GM12878 (cell line): ENCODE data around the gene CACNG4. TPM values are rescaled to one million over a fixed set of nuclear protein-coding genes. Genes with fewer than 3 reads are reported as not detected.

Source experiments
- ATAC-seq: fragments of 200-7000 bp; cut with Tn5 transposase; 3 replicates; pipeline ENCODE4 v1.9.1; 2020; ENCODE audit warnings: mild to moderate bottlenecking, moderate library complexity
- BruUV-seq: library from RNA; stranded (reverse); fragments of 400-500 nt; replicated peaks from 2 replicates; lab custom pipeline; 2021; lab: Mats Ljungman, UMichigan
- CTCF ChIA-PET: fragments of 300-600 bp; sonication (Branson Sonifier 250); formaldehyde crosslinking; extraction: SDS; loops from one replicate; lab custom pipeline; 2021; ENCODE audit warnings: inconsistent platforms; lab: Yijun Ruan, JAX
- POLR2A ChIA-PET: fragments of 350-600 bp; formaldehyde crosslinking; extraction: SDS; loops from one replicate; lab custom pipeline; 2021; ENCODE audit warnings: inconsistent platforms; lab: Charles Lee
- RAD21 ChIA-PET: fragments of 300-600 bp; sonication (Branson Sonifier 250); formaldehyde crosslinking; loops from one replicate; lab custom pipeline; 2023; ENCODE audit warnings: antibody characterized with exemption; ENCODE audit not compliant: unreplicated experiment; lab: Charles Lee
- SMC1A ChIA-PET: fragments of 300-600 bp; sonication (Branson Sonifier 250); formaldehyde crosslinking; loops from one replicate; lab custom pipeline; 2023; ENCODE audit not compliant: unreplicated experiment, uncharacterized antibody; lab: Charles Lee
- DNase-seq: peaks from one replicate; pipeline ENCODE4 v3.0.0-alpha.2; 2011; ENCODE audit warnings: low read depth, low spot score
- FAIRE-seq: peaks from 3 replicates; lab custom pipeline; 2011; peaks lifted over from hg19 to GRCh38; lab: Jason Lieb, UNC
- H2AFZ ChIP-seq: 2 replicates; pipeline ENCODE4 v1.6.0; 2011; ENCODE audit warnings: low read depth, low read length, control low read depth; ENCODE audit not compliant: control insufficient read depth
- H3K27ac ChIP-seq: 2 replicates; pipeline ENCODE4 v1.5.1; 2011; ENCODE audit warnings: control low read depth; ENCODE audit not compliant: control insufficient read depth, insufficient read depth
- H3K27me3 ChIP-seq, 2 experiments: replicated peaks in 1 of 2; 2 replicates each; pipeline versions ENCODE4 v1.6.0 to v1.6.1; 2011; ENCODE audit warnings: low read length in 1 of 2; ENCODE audit not compliant: control insufficient read depth in 2 of 2, insufficient read depth in 2 of 2
- H3K36me3 ChIP-seq, 2 experiments: 2 replicates each; pipeline ENCODE4 v1.5.1; 2011; ENCODE audit warnings: low read length in 1 of 2; ENCODE audit not compliant: control insufficient read depth in 2 of 2, insufficient read depth in 2 of 2
- H3K4me1 ChIP-seq: 2 replicates; pipeline ENCODE4 v1.6.1; 2011; ENCODE audit warnings: mild to moderate bottlenecking, low read length, moderate library complexity, mixed read lengths; ENCODE audit not compliant: control insufficient read depth, insufficient read depth
- H3K4me2 ChIP-seq: 2 replicates; pipeline ENCODE4 v1.6.0; 2011; ENCODE audit warnings: control low read depth; ENCODE audit not compliant: control insufficient read depth, insufficient read depth
- H3K4me3 ChIP-seq: fragments of 200-600 bp; sonication (generic); 2 replicates; pipeline ENCODE4 v1.5.1; 2016
- H3K79me2 ChIP-seq: 2 replicates; pipeline ENCODE4 v1.6.0; 2011; ENCODE audit warnings: low read length; ENCODE audit not compliant: control insufficient read depth, insufficient read depth
- H3K9ac ChIP-seq: 2 replicates; pipeline ENCODE4 v1.8.0; 2011; ENCODE audit warnings: low read length, control low read depth, mixed read lengths; ENCODE audit not compliant: control insufficient read depth, insufficient read depth
- H3K9me3 ChIP-seq: replicated peaks from 3 replicates; pipeline ENCODE4 v1.5.1; 2011; ENCODE audit warnings: mild to moderate bottlenecking, low read length; ENCODE audit not compliant: control insufficient read depth, insufficient read depth
- H4K20me1 ChIP-seq: 2 replicates; pipeline ENCODE4 v1.6.0; 2011; ENCODE audit not compliant: control insufficient read depth, insufficient read depth
- ASH2L ChIP-seq: fragments of 300-600, 200-600 bp; sonication (generic); IDR thresholded peaks from 2 replicates; pipeline ENCODE4 v1.6.1; 2017; ENCODE audit warnings: low read depth, mild to moderate bottlenecking, borderline replicate concordance
- ATF2 ChIP-seq: IDR thresholded peaks from 2 replicates; pipeline ENCODE4 v1.6.1; 2012; ENCODE audit warnings: low read length, inconsistent platforms
- BCL3 ChIP-seq: IDR thresholded peaks from 2 replicates; pipeline ENCODE4 v1.6.1; 2011; ENCODE audit warnings: borderline replicate concordance, low read depth, mild to moderate bottlenecking, moderate library complexity, low read length; ENCODE audit not compliant: insufficient read depth, poor library complexity, severe bottlenecking
- SRF ChIP-seq, 2 experiments: IDR thresholded peaks; 2 replicates each; pipeline ENCODE4 v1.6.1; 2011; ENCODE audit warnings: low read depth in 2 of 2, low read length in 2 of 2, mild to moderate bottlenecking in 1 of 2, moderate library complexity in 1 of 2
- ZNF207 ChIP-seq: fragments of 450-650 bp; IDR thresholded peaks from 2 replicates; pipeline ENCODE4 v1.6.1; 2014; ENCODE audit warnings: antibody characterized with exemption, mild to moderate bottlenecking, borderline replicate concordance
- ZNF274 ChIP-seq: IDR thresholded peaks from one replicate; pipeline ENCODE4 v1.8.0; 2011; ENCODE audit not compliant: insufficient read length, insufficient read depth
- WGBS: methylation state at CpG from one replicate; pipeline ENCODE4 v1.1.6; 2016; ENCODE audit warnings: low lambda C conversion rate; ENCODE audit not compliant: insufficient replicate concordance, insufficient coverage; ENCODE audit errors: missing lambda C conversion rate; 5-methylcytosine and 5-hydroxymethylcytosine counted together
- in situ Hi-C: fragments of 300-500 bp; cut with MboI; formaldehyde crosslinking; loops from 9 replicates; pipeline ENCODE4 v1.14.3; 2018; ENCODE audit warnings: mixed read lengths
- intact Hi-C: fragments of 100-400 bp; cut with micrococcal nuclease; formaldehyde crosslinking; loops from one replicate; pipeline ENCODE4 v1.14.2; 2022; ENCODE audit not compliant: unreplicated experiment
- polyA plus RNA-seq, 11 experiments: library from polyadenylated mRNA; depleted of rRNA in 4 of 11; unstranded in 6 of 11; stranded (reverse) in 5 of 11; fragments of >200 nt; fragmentation: Nextera tagmentation in 4 of 11; fragmentation: Illumina TruSeq in 1 of 11; extraction: Ambion mirVana in 4 of 11; extraction: Trizol in 1 of 11; gene quantifications; 1 replicate in 1 of 11; 2 replicates in 10 of 11; pipeline versions ENCODE4 v1.2.1 to v1.2.3, GENCODE V29; 2011 to 2016; ENCODE audit warnings: inconsistent platforms in 2 of 11, missing spikeins in 2 of 11, low read depth in 1 of 11
- total RNA-seq, 4 experiments: library from RNA; depleted of rRNA in 3 of 4; stranded (reverse); fragments of >200 nt in 3 of 4; fragmentation: Illumina TruSeq in 1 of 4; extraction: Trizol in 1 of 4; gene quantifications; 2 replicates each; pipeline versions ENCODE4 v1.2.1 to v1.2.3, GENCODE V29; 2013 to 2021
- TF ChIP-seq, protein P1 (sequence below): fragments of 450-650 bp; formaldehyde crosslinking; IDR thresholded peaks from 2 replicates; pipeline ENCODE4 v1.4.0; 2022; ENCODE audit warnings: mild to moderate bottlenecking, moderate library complexity

Gene CACNG4
- total and polyA plus RNA-seq, 10 of the 15 experiments (the other 5 are each of a cell fraction or from before 2014, with no cell fraction given): 0.08 TPM; not detected in 8

DNA sequence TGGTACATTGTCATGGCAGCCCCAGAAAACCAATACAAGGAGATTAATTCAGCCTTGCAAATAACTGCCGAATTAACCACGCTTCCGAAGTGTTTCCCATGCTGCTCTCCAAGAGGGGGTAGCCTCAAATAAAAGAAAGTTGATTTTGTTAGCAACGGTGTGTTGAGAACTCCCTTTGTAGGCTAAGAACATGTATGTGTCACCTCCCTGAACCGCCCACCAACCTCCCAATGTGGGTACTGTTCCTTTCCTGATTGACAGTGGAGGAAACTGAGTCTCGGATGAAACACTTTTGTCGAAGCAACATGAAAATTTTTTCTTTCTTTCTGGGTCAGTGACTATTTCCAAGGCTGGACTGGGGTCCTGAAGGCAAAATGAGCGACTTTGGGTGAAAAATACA, 25.1 kb downstream of the CACNG4 start:
- DNase-seq (no peak), ATAC-seq (no peak)
- Histone ChIP-seq H3K4me2 (no peak overlapping the region), H3K36me3 (no peaks in the 10 kb centered on the region), H3K9me3 (no peaks in the 10 kb centered on the region), H3K79me2 (no peaks in the 10 kb centered on the region), H3K27ac (no peak overlapping the region)
- intact Hi-C loops: no loop called here
- no TSS peak for BruUV-seq
- ChIA-PET RAD21 (no interaction called here), POLR2A (no interaction called here), CTCF (interaction anchor here (0.6 to 1.2 kb wide), 3 partner anchors 45 to 1211 kb away, joined by 3 to 5 read pairs (median 3); no protein-coding TSS in a partner anchor)
- TF ChIP-seq SRF (IDR thresholded peaks at IDR 0.05; ENCODE audit: low read depth in 2 of 2, low read length in 2 of 2) (no peak), ATF2 (no peak), ZNF207 (no peak), ASH2L (no peak), BCL3 (no peak), ZNF274 (no peak)
- TF ChIP-seq, protein P1, sequence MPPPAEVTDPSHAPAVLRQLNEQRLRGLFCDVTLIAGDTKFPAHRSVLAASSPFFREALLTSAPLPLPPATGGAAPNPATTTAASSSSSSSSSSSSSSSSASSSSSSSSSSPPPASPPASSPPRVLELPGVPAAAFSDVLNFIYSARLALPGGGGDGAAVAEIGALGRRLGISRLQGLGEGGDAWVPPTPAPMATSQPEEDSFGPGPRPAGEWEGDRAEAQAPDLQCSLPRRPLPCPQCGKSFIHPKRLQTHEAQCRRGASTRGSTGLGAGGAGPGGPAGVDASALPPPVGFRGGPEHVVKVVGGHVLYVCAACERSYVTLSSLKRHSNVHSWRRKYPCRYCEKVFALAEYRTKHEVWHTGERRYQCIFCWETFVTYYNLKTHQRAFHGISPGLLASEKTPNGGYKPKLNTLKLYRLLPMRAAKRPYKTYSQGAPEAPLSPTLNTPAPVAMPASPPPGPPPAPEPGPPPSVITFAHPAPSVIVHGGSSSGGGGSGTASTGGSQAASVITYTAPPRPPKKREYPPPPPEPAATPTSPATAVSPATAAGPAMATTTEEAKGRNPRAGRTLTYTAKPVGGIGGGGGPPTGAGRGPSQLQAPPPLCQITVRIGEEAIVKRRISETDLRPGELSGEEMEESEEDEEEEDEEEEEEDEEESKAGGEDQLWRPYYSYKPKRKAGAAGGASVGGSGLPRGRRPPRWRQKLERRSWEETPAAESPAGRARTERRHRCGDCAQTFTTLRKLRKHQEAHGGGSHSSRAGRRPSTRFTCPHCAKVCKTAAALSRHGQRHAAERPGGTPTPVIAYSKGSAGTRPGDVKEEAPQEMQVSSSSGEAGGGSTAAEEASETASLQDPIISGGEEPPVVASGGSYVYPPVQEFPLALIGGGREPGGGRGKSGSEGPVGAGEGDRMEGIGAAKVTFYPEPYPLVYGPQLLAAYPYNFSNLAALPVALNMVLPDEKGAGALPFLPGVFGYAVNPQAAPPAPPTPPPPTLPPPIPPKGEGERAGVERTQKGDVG (CRISPR knock-in tag): no peak
- TF ChIP-seq, all 136 proteins: peak for 0
- FAIRE-seq: no peak
- Histone ChIP-seq H3K27me3 (peaks cover 0 to 5% of the 10 kb centered on the region in 2 experiments; a peak in 1 of 4 replicates), H4K20me1 (no peaks in the 10 kb centered on the region), H2AFZ (no peak overlapping the region), H3K4me3 (no peak overlapping the region), H3K4me1 (peaks cover 16% of the 10 kb centered on the region), H3K9ac (no peak overlapping the region)
- SMC1A ChIA-PET: no interaction called here
- in situ Hi-C loops: no loop called here
- WGBS: 39% methylated on average over 8 of the region's 8 CpGs
